GM21367 (cell line): ENCODE data around the gene PCK1.

Source experiments
- ATAC-seq: cut with Tn5 transposase; IDR thresholded peaks from one replicate; pipeline ENCODE4 v1.9.1; 2021; ENCODE audit not compliant: unreplicated experiment

PCK1 gene

GRCh38 chr20:57587278-57587988, 26.5 kb downstream of the PCK1 start:
- ATAC-seq: no peak

- ATAC-seq: no peak
Measured at GRCh38 chr20:57587989-57588377, 27.1 kb downstream of the PCK1 start.

GRCh38 chr20:57588596-57588995, 27.7 kb downstream of the PCK1 start:
- no peak for ATAC-seq

- ATAC-seq: no peak
Measured at GRCh38 chr20:57589123-57589727, 28.3 kb downstream of the PCK1 start.

GRCh38 chr20:57589728-57590484, 29.0 kb downstream of the PCK1 start:
- ATAC-seq: no peak

GRCh38 chr20:57590485-57591288, 29.8 kb downstream of the PCK1 start:
- ATAC-seq: no peak

GRCh38 chr20:57591289-57592229, 30.6 kb downstream of the PCK1 start:
- no peak for ATAC-seq

- no peak for ATAC-seq
Measured at GRCh38 chr20:57592263-57593092, 31.6 kb downstream of the PCK1 start.

- ATAC-seq: no peak
Measured at GRCh38 chr20:57593134-57593886, 32.4 kb downstream of the PCK1 start.

GRCh38 chr20:57594092-57594951, 33.4 kb downstream of the PCK1 start:
- ATAC-seq: no peak

GRCh38 chr20:57595041-57596030, 34.4 kb downstream of the PCK1 start:
- ATAC-seq: no peak

GRCh38 chr20:57596358-57596757, 35.4 kb downstream of the PCK1 start:
- ATAC-seq: no peak

GRCh38 chr20:57596998-57597939, 36.4 kb downstream of the PCK1 start:
- no peak for ATAC-seq

- ATAC-seq: no peak
Measured at GRCh38 chr20:57598060-57598459, 37.1 kb downstream of the PCK1 start.

- ATAC-seq: no peak
Measured at GRCh38 chr20:57598491-57598890, 37.6 kb downstream of the PCK1 start.
